Globus pallidus (tissue), 1 donor: ENCODE measurements around the gene RB1.
"Not testable (repeated sequence)": the region's sequence is repeated elsewhere in the genome, so short reads cannot be mapped to it uniquely, and the experiment has no call there.

Experiments
- DNase-seq: peaks from one replicate; pipeline ENCODE4 v3.0.0-alpha.2; 2015; ENCODE audit warnings: low spot score

RB1 gene

GRCh38 chr13:48410199-48410598 is 106.6 kb downstream of the RB1 start:
- DNase-seq, result no peak

GRCh38 chr13:48411147-48411794 is 107.7 kb downstream of the RB1 start:
- DNase-seq, result no peak

GRCh38 chr13:48411841-48412531 is 108.4 kb downstream of the RB1 start:
- DNase-seq, result no peak

- DNase-seq, result peak; percentile 62
These were observed 109.4 kb downstream of the RB1 start, which contains the start of gene LPAR6 for GRCh38 chr13:48412881-48413351. TSS of gene LPAR6 (minus strand) at chr13:48413113. CDS start at chr13:48412423, 690 bp downstream.

GRCh38 chr13:48414501-48414900 is 111.0 kb downstream of the RB1 start:
- no peak for DNase-seq

DNA sequence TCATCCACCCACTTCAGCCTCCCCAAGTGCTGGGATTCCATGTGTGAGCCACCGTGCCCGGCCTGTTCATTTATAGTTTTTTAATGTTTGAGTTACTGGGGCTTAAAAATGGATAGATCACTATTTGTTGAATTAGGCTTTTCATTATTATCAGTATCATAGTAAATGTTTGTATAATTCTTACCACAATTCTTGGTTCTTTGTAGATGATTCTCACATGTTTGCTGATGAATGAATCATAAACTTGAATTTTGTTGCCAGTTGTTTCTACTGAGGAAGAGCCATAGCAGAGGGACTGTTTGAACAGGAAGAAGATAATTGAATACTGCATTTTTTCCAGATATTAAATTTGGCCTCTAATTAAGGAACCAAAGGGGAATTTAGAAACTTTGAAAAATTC is 112.0 kb downstream of the RB1 start:
- DNase-seq, result no peak

DNA sequence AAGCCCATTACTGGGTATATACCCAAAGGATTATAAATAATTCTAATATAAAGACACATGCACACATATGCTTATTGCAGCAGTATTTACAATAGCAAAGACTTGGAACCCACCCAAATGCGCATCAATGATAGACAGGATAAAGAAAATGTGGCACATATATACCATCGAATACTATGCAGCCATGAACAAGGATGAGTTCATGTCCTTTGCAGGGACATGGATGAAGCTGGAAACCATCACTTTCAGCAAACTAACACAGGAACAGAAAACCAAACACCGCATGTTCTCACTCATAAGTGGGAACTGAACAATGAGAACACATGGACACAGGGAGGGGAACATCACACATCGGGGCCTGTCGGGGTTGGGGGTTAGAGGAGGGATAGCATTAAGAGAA is 118.5 kb downstream of the RB1 start:
- not testable (repeated sequence) for DNase-seq

- no peak for DNase-seq
These were observed 120.7 kb downstream of the RB1 start for GRCh38 chr13:48424212-48424611.

DNA sequence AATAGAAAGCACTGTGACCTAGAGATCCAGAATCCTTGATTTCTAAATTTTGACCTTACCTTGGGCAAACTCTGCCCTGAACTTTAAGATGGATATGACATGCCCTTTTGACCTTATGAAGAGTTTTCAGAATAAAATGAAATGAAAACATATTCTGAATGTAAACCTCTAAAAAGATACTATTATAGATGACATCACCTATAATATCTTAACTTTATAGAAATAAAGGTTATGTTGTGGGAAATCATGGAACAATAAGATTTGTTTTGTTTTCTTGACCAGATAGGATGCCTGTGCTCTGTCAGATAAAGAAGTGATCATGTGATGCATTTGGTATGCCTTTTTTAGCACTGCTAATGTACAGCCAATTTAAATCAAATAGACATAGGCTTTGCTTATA is 122.5 kb downstream of the RB1 start:
- DNase-seq, result no peak

DNA sequence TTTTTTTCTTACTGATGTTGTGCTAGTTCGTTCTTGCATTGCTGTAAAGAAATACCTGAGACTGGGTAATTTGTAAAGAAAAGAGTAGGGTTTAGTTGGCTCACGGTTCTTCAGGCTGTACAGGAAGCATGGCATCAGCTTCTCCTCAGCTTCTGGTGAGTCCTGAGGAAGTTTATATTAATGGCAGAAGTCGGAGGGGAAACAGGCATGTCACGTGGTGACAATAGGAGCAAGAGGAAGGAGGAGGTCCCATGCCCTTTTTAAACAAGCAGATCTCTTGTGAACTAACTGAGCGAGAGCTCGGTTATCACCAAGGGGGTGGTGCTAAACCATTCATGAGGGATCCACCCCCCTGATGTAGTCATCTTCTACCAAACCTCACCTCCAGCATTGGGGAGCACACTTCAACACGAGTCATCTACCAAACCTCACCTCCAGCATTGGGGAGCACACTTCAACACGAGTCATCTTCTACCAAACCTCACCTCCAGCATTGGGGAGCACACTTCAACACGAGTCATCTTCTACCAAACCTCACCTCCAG is 123.3 kb downstream of the RB1 start:
- not testable (repeated sequence) for DNase-seq

- no peak for DNase-seq
These were observed 125.5 kb downstream of the RB1 start for GRCh38 chr13:48429036-48429435.

- no peak for DNase-seq
These were observed 126.3 kb downstream of the RB1 start for GRCh38 chr13:48429886-48430285.

- DNase-seq, result no peak
These were observed 127.9 kb downstream of the RB1 start for GRCh38 chr13:48431431-48431830.

DNA sequence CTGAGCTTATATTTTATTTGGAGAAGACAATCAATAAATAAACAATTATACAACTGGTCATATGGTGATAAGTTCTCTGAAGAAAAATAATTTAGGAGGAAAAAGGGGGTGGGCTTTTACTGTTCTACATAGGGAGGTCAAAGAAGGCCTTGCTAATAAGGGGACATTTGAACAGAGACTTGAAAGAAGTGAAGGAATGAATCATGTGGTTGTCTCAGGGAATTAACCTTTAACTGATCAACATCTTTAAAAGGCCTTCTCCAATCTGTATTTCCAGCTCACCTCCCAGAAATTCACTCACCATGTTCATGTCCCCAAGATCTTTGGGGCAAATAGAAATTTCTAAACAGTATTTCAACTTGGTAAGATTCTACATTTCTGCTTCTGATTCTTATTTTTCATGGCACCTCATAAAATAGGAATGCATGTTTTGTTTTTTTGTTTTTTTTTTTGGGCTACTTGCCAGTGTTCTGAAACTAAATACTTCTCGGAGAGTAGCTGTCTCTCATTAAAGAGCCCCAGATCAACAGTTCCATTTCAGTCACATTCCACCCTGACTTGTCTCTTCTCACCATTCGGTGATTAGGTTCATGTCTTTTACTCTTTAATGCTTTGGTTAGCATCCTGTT is 128.6 kb downstream of the RB1 start:
- no peak for DNase-seq

- DNase-seq, result no peak
These were observed 130.6 kb downstream of the RB1 start for GRCh38 chr13:48434200-48434599.

GRCh38 chr13:48436661-48437288 is 133.2 kb downstream of the RB1 start:
- no peak for DNase-seq

- peak; percentile 36 for DNase-seq
These were observed 133.8 kb downstream of the RB1 start for GRCh38 chr13:48437371-48437770.

DNA sequence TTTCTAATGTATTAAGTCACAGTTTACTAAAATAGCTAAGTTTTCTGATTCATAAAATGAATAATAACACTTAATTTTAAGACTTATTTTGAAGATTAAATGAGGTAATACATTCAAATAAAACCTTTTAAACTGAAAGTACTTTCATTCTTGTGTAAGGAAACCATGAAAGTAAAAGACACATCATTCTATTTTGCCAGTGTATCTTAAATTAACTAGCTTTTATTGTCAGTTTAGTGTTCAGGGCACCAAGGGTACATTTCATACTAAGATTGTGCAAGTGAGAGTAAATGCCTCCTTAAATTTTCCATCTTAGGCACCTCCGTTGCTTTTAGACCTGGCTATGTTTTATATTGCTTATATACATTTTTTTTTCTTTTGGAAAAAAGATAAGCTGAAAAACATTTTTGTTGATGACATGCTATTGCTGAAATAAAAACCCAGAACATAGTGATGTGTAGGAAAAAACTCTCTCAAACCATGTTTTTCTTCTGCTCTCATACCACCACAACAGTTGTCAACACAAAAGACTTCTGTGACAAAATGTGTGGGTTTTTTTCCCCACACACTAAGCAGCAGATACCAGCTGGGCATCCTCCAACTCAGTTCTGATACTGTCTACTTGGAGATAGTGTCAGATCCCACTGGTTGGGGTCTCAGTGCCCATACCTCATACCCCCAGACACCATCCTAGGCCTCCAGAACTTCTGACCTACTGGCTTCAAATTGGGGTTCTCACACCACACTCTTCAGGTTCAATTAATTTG is 140.1 kb downstream of the RB1 start:
- DNase-seq, result no peak

DNA sequence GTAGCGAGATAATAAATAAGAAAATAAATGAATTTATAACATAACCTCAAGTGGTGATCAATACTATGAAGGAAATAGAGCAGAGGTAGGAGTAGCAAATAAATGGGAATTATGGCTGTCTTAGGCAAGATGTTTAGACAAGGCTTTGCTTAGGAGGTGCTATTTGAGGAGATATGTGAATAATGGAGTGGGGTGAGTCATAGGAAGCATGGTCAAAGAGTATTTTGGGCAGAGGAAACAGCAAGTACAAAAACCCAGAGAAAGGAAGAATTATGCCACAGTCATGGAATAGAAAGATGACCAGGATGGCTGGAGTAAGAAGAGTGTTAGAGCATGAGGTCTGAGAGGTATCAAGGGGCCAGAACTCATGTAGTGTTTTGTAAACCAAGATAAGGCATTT is 142.9 kb downstream of the RB1 start:
- DNase-seq, result no peak

DNA sequence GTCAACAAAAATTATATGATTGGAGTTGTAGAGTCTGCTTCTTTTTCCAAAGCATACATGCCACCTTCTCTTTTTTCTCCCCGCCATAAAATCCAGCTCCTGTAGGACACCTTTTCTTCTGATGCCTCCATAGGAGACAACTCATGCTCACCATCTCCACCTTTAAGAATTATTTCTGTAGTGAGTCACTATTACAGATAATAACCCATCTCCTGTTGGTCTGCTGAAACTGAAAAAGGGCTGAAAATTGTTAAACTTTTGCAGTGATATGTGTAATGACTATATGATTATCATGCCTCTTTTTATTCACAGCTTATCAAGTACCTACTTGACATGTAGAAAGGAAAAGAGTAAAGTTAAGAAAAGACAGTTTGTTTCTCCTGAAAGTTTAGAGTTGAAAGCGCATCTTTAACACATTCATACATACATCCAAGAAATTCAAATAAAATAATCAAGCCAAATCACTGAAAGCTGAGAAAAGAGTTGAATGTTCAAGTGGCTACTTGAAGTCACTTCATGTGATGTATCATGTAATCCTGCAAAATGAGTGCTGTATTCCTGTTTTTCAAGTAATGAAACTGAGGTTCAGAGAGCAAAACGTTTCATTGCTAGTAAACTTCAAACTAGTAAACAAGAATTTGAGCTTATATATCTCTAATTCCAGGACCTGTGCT is 144.9 kb downstream of the RB1 start:
- DNase-seq, result no peak
